ENCODE data around the gene AKAP7.
"Not testable (repeated sequence)": the region's sequence is repeated elsewhere in the genome, so short reads cannot be mapped to it uniquely, and the experiment has no call there.

Gene AKAP7

GRCh38 chr6:131257104-131257503 lies 121.8 kb downstream of the AKAP7 start:
- DNase-seq, result no peak

GRCh38 chr6:131258010-131258652 lies 122.9 kb downstream of the AKAP7 start:
- no peak for DNase-seq

GRCh38 chr6:131258816-131259476 lies 123.7 kb downstream of the AKAP7 start:
- no peak for DNase-seq

GRCh38 chr6:131260960-131261359 lies 125.7 kb downstream of the AKAP7 start:
- DNase-seq, result not testable (repeated sequence)

DNA sequence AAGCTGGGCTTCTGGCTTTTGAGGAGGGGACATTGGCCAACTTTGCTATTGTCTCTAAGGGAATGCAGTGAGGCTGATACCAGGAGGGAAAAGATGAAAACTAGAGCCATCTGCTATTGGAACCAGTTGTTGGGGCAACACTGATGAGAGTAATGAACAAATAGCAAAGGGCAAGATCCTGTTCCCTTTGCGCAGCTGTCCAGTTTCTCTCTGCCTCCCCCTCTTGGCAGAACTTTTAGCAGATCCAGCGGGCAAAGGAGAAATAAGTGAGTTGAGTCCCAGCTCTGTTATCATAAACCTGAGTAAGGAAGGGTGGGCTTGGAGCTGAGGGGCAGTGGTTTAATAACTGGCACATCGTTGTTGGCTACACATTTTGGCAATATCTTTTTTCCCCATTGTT lies 126.8 kb downstream of the AKAP7 start:
- DNase-seq, result no peak

GRCh38 chr6:131265939-131266338 lies 130.7 kb downstream of the AKAP7 start:
- no peak for DNase-seq

GRCh38 chr6:131268303-131268702 lies 133.0 kb downstream of the AKAP7 start:
- no peak for DNase-seq

GRCh38 chr6:131269565-131270391 lies 134.5 kb downstream of the AKAP7 start:
- no peak for DNase-seq

- no peak for DNase-seq
Observed at GRCh38 chr6:131270534-131270933, 135.3 kb downstream of the AKAP7 start.

DNA sequence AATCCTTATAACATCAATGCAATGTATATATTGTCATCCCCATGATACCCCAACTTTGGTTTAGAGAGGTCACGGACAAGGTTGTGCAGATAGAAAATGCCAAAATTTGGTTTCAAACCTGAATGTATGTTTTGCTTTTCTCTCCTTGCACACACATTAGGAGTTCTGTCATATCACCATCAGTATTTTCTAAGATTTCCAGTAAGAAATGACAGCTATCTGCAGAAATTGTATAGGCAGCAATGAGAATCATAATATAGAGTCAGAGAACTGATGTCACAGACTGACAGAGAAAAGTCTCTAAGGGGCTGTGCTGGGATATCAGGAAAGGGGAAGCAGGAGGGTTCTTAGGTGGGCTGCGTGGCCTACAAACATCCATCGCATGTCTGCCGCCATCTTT lies 140.0 kb downstream of the AKAP7 start:
- no peak for DNase-seq

GRCh38 chr6:131277591-131277990 lies 142.3 kb downstream of the AKAP7 start:
- no peak for DNase-seq

DNA sequence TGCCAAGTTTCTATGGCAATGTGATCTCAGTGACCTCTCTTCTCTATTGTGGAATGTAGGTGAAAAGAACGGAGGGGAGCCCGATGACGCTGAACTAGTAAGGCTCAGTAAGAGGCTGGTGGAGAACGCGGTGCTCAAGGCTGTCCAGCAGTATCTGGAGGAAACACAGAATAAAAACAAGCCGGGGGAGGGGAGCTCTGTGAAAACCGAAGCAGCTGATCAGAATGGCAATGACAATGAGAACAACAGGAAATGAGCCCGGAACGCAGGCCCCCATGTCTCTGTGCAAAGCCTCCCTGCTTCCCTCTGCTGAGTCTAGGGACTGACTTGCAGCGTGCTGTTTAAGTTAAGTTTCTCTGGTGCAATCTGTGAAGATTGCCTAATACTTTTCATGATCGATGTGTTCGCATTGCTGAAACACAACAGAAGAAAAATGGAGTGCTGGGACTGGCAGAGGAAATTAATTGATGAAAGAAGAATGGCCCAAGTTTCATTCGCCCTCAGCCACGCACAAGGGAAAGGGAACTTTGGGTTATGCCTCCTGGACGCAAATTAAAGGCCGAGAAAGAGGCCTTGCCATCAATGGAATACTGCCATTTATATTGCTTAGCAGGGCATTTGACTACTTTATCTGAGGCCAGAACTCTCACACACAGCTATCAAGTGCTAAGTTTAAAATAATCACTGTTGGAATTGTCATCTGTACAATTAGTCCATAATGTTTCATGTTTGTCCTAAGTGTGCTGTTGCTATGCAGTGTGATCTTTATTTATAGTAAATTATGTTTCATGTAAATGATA lies 146.4 kb downstream of the AKAP7 start:
- DNase-seq, result no peak

DNA sequence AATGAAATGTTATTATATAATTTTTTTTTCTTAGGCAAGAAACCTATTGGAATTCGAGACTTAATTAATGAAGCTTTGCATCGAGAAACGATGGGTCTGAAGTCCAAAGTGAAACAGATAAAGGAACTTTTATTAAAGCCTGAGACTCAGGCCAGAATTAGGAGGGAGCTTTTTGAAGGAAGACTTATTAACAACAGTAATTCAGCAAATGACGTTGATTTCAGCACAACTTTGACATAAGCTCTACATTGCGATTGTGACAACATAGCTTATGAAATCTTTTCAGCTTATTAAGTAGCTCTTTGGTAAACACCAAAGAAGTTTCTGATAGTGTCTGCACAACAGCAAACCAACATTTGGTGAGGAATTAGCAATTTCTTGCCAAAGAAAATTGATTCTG lies 147.1 kb downstream of the AKAP7 start:
- no peak for DNase-seq

DNA sequence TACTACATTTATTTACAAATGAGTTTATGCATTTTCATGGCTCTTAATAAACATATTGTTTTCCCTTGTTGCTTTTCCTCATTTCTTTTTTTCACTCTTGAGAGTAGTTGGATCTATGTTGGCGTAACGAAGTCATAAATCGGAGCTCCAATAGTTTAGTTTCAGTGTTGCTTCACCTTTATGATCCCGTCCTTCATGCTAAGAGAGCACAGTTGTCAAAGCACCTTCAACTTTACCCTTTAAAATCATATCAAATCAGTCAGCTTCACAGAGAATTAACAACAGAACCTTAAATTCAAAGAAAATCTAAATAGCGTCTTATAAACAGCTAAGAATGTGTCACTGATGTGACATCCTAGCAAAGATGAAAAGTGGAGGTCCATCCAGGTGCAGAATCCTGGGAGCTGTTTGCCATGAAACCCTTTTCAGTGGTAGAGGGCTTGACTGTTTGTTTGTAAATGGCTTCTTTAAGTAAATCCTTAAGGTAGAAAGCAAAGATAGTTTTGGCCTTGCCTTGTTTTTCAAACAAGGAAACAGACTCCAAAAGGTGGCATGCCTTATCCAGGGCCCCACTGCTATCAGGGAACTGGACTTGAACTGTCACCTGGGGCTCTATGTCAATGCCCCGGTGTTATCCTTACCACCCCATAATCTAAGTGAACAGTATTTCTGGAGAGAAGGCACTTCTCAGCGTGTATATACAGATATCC lies 148.4 kb downstream of the AKAP7 start:
- no peak for DNase-seq

GRCh38 chr6:131285548-131285947 lies 150.3 kb downstream of the AKAP7 start:
- DNase-seq, result no peak

GRCh38 chr6:131286469-131287040 lies 151.3 kb downstream of the AKAP7 start:
- no peak for DNase-seq

- DNase-seq, result no peak
Observed at GRCh38 chr6:131288214-131288613, 152.9 kb downstream of the AKAP7 start.

DNA sequence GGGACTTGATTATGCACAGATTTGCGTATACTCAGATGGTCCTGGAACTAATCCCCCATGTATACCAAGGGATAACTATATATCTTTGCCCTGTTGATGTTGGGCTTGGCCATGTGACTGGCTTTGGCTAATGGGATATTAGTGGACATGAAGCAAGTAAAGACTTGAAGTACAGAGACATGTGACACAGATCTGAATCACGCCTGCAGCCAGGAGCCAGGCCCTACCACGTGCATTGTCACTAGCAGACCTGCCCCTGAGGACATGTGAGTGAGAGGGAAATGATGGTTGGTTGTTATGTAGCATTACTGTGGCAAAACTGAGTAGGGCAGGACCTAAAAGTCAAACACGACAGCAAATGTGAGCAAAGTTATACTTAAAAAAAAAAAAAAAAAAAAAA lies 155.7 kb downstream of the AKAP7 start:
- no peak for DNase-seq

- no peak for DNase-seq
Observed at GRCh38 chr6:131292145-131292938, 157.1 kb downstream of the AKAP7 start.

GRCh38 chr6:131293472-131293911 lies 158.2 kb downstream of the AKAP7 start:
- DNase-seq, result no peak

DNA sequence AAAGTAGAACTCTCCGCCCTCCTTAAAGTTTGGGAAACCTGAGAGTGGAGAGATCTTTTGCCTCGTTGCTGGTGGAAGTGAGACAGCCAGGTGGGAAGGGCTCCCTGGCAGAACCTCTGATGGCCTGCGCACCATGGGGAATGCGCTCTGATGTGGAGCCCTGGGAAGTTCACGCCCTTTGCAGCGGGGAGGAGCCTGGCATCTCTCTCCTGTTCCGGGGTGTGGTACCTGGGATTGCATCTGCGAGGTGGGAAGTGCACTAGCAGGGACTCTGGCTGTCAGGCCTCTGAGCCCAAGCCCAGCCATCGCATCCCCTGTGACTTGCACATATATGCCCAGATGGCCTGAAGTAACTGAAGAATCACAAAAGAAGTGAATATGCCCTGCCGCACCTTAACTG lies 159.8 kb downstream of the AKAP7 start:
- DNase-seq, result no peak

Data from 8988T (cell line).